A172 (cell line): ENCODE measurements around the gene PRLHR. TPM values are rescaled to one million over a fixed set of nuclear protein-coding genes. Genes with fewer than 3 reads are reported as not detected.

Experiments
- DNase-seq: peaks from one replicate; pipeline ENCODE4 v3.0.0-alpha.2; 2015; ENCODE audit warnings: low spot score
- total RNA-seq: library from RNA; depleted of rRNA; stranded (reverse); fragments of >200 nt; shearing (Covaris generic); gene quantifications from 2 replicates; pipeline ENCODE4 v1.2.3, GENCODE V29; 2014; rRNA removed

Gene PRLHR
- total RNA-seq, 1 experiment from 2014 or later: not detected

- DNase-seq: no peak
These were observed 32.0 kb downstream of the PRLHR start for GRCh38 chr10:118563373-118563890.

GRCh38 chr10:118562851-118563250 lies 32.6 kb downstream of the PRLHR start:
- DNase-seq: no peak

GRCh38 chr10:118557946-118558345 lies 37.5 kb downstream of the PRLHR start:
- no peak for DNase-seq

GRCh38 chr10:118551535-118552100 lies 43.8 kb downstream of the PRLHR start:
- DNase-seq: no peak

- DNase-seq: no peak
These were observed 48.2 kb downstream of the PRLHR start for GRCh38 chr10:118547282-118547681.

- no peak for DNase-seq
These were observed 49.0 kb downstream of the PRLHR start for GRCh38 chr10:118546479-118546878.

GRCh38 chr10:118545381-118545780 lies 50.1 kb downstream of the PRLHR start:
- DNase-seq: no peak

- DNase-seq: no peak
These were observed 51.0 kb downstream of the PRLHR start for GRCh38 chr10:118544401-118544948.

- peak; percentile 55 for DNase-seq
These were observed 51.6 kb downstream of the PRLHR start for GRCh38 chr10:118543714-118544400.

- DNase-seq: no peak
These were observed 52.7 kb downstream of the PRLHR start for GRCh38 chr10:118542745-118543144.

GRCh38 chr10:118542205-118542604 lies 53.2 kb downstream of the PRLHR start:
- DNase-seq: no peak

- DNase-seq: no peak
These were observed 53.7 kb downstream of the PRLHR start for GRCh38 chr10:118541718-118542117.

Other genes with a start within 250 kb of the PRLHR start
- 39.2 and 41.6 TPM in 2 replicates for gene CACUL1, start 159.3 kb upstream of the PRLHR start, total RNA-seq